CD4-positive, CD25-positive, alpha-beta regulatory T cell (primary cell): ENCODE data around the gene MROH8. TPM values are rescaled to one million over a fixed set of nuclear protein-coding genes. Genes with fewer than 3 reads are reported as not detected.
A peak's percentile ranks its signal among the peaks of the same experiment; 100 is the strongest.

Source experiments
- ATAC-seq, 2 donors: fragments of 150-1000 bp; cut with Tn5 transposase; one replicate each; pipeline ENCODE4 v1.10.0; 2021; ENCODE audit warnings: low read depth in 2 of 2, moderate number of reproducible peaks in 2 of 2, moderate library complexity in 1 of 2
- DNase-seq, 3 donors: peaks; one replicate each; pipeline versions ENCODE4 v3.0.0 to v3.0.0-alpha.2; 2012 to 2022; ENCODE audit warnings: mixed read lengths in 1 of 3
- H3K27ac ChIP-seq: one replicate; pipeline ENCODE4 v1.7.0; 2013; ENCODE audit warnings: mild to moderate bottlenecking, low read length; ENCODE audit not compliant: insufficient read depth, poor library complexity, severe bottlenecking
- H3K27me3 ChIP-seq: one replicate; pipeline ENCODE4 v1.7.0; 2013; ENCODE audit warnings: low read length; ENCODE audit not compliant: control insufficient read depth, insufficient read depth
- H3K36me3 ChIP-seq: one replicate; pipeline ENCODE4 v1.7.0; 2013; ENCODE audit warnings: mild to moderate bottlenecking, low read length, moderate library complexity; ENCODE audit not compliant: control insufficient read depth, insufficient read depth
- H3K4me1 ChIP-seq: 2 replicates; pipeline ENCODE4 v1.7.0; 2013; ENCODE audit warnings: mild to moderate bottlenecking, low read length; ENCODE audit not compliant: insufficient read depth, control insufficient read depth, poor library complexity, severe bottlenecking
- H3K4me3 ChIP-seq: one replicate; pipeline ENCODE4 v1.7.0; 2013; ENCODE audit warnings: low read depth, mild to moderate bottlenecking, low read length, moderate library complexity
- H3K9me3 ChIP-seq, 2 experiments: 1 replicate in 1 of 2; 2 replicates in 1 of 2; pipeline ENCODE4 v1.7.0; 2013; ENCODE audit warnings: low read length in 2 of 2, mild to moderate bottlenecking in 1 of 2, moderate library complexity in 1 of 2; ENCODE audit not compliant: control insufficient read depth in 2 of 2
- H3K27ac Mint-ChIP-seq, 3 donors: one replicate each; pipeline ENCODE4 v1.8.0; 2020 to 2022; ENCODE audit warnings: mild to moderate bottlenecking in 3 of 3, mixed read lengths in 3 of 3, moderate library complexity in 2 of 3
- H3K27me3 Mint-ChIP-seq: one replicate; pipeline ENCODE4 v1.8.0; 2022; ENCODE audit warnings: mild to moderate bottlenecking, mixed read lengths
- H3K36me3 Mint-ChIP-seq: one replicate; pipeline ENCODE4 v1.8.0; 2020; ENCODE audit warnings: mixed read lengths
- H3K4me1 Mint-ChIP-seq, 4 donors: one replicate each; pipeline ENCODE4 v1.8.0; 2020 to 2022; ENCODE audit warnings: mixed read lengths in 4 of 4, mild to moderate bottlenecking in 1 of 4
- H3K4me3 Mint-ChIP-seq, 4 donors: one replicate each; pipeline ENCODE4 v1.8.0; 2020 to 2022; ENCODE audit warnings: mild to moderate bottlenecking in 4 of 4, mixed read lengths in 4 of 4, moderate library complexity in 3 of 4
- H3K9me3 Mint-ChIP-seq, 7 donors: one replicate each; pipeline ENCODE4 v1.8.0; 2020 to 2022; ENCODE audit warnings: mixed read lengths in 7 of 7, mild to moderate bottlenecking in 3 of 7, moderate library complexity in 2 of 7
- polyA plus RNA-seq, 4 donors: library from polyadenylated mRNA; unstranded; fragments of 300-500 nt; fragmentation: Illumina TruSeq; gene quantifications; one replicate each; pipeline ENCODE4 v1.2.3, GENCODE V29; 2021
- total RNA-seq: library from RNA; stranded (reverse); gene quantifications from one replicate; pipeline ENCODE4 v1.2.3, GENCODE V29; 2022

The MROH8 gene
- total and polyA plus RNA-seq, 5 donors from 2014 or later, result 0.73 to 1.4 (median 0.85) TPM; not detected in 1

- no peak overlapping the region for H3K4me3 ChIP-seq
Observed at GRCh38 chr20:37205794-37206193, 26.4 kb upstream of the MROH8 start.

DNA sequence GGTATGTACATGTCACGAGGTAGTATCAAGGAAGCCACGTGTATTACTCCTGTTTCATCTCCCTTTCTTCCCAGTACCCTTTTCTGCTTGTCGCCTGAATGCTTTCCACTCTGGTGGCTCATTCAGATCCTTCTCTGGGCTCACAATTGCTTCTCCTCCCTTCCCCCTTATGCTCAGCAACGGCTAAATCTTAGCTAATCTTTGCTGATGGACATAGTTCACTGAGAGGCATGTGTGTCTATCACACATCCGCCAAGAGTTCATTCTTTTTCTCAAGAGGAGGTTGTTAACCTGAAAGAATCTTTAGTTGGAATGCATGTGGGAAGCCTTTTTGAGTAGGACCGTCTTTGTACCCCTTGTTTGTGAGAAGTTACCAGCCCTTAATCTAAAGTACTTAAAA is 25.8 kb upstream of the MROH8 start:
- H3K4me1 Mint-ChIP-seq, result peaks cover 4 to 13% (median 8%) of the 10 kb centered on the region in 4 donors
- peaks cover 3% of the 10 kb centered on the region for H3K4me1 ChIP-seq
- H3K27me3 ChIP-seq, result no peaks in the 10 kb centered on the region
- H3K36me3 ChIP-seq, result peaks cover 96% of the 10 kb centered on the region
- ATAC-seq, result no peak
- H3K9me3 ChIP-seq, result no peaks in the 10 kb centered on the region
- H3K4me3 Mint-ChIP-seq, result no peak overlapping the region
- H3K27me3 Mint-ChIP-seq, result no peaks in the 10 kb centered on the region
- H3K36me3 Mint-ChIP-seq, result peaks cover 57% of the 10 kb centered on the region
- no peak for DNase-seq
- no peaks in the 10 kb centered on the region for H3K9me3 Mint-ChIP-seq
- no peak overlapping the region for H3K4me3 ChIP-seq
- no peak overlapping the region for H3K27ac ChIP-seq
- no peak overlapping the region for H3K27ac Mint-ChIP-seq

More at GRCh38 chr20:37205794-37206193, 26.4 kb upstream of the MROH8 start:
- peaks cover 96% of the 10 kb centered on the region for H3K36me3 ChIP-seq
- no peak overlapping the region for H3K27ac ChIP-seq
- peaks cover 4 to 13% (median 8%) of the 10 kb centered on the region in 4 donors for H3K4me1 Mint-ChIP-seq
- ATAC-seq (no peak), DNase-seq (no peak)
- H3K36me3 Mint-ChIP-seq, result peaks cover 52% of the 10 kb centered on the region
- peaks cover 3% of the 10 kb centered on the region for H3K4me1 ChIP-seq
- H3K9me3 ChIP-seq, result no peaks in the 10 kb centered on the region
- no peak overlapping the region for H3K4me3 Mint-ChIP-seq
- H3K27ac Mint-ChIP-seq, result peak overlapping the region in 1 of 3 donors; percentile 55
- H3K9me3 Mint-ChIP-seq, result no peaks in the 10 kb centered on the region
- no peaks in the 10 kb centered on the region for H3K27me3 Mint-ChIP-seq
- no peaks in the 10 kb centered on the region for H3K27me3 ChIP-seq

- Histone ChIP-seq H3K27ac (no peak overlapping the region), H3K4me3 (no peak overlapping the region), H3K27me3 (no peaks in the 10 kb centered on the region), H3K36me3 (peaks cover 95% of the 10 kb centered on the region), H3K4me1 (peaks cover 3% of the 10 kb centered on the region), H3K9me3 (no peaks in the 10 kb centered on the region)
- peaks cover 62% of the 10 kb centered on the region for H3K36me3 Mint-ChIP-seq
- H3K9me3 Mint-ChIP-seq, result no peaks in the 10 kb centered on the region
- no peak overlapping the region for H3K4me3 Mint-ChIP-seq
- H3K27ac Mint-ChIP-seq, result no peak overlapping the region
- ATAC-seq (no peak), DNase-seq (no peak)
- H3K27me3 Mint-ChIP-seq, result no peaks in the 10 kb centered on the region
- peaks cover 4 to 13% (median 10%) of the 10 kb centered on the region in 4 donors for H3K4me1 Mint-ChIP-seq
Observed at GRCh38 chr20:37204056-37204455, 24.7 kb upstream of the MROH8 start.

DNA sequence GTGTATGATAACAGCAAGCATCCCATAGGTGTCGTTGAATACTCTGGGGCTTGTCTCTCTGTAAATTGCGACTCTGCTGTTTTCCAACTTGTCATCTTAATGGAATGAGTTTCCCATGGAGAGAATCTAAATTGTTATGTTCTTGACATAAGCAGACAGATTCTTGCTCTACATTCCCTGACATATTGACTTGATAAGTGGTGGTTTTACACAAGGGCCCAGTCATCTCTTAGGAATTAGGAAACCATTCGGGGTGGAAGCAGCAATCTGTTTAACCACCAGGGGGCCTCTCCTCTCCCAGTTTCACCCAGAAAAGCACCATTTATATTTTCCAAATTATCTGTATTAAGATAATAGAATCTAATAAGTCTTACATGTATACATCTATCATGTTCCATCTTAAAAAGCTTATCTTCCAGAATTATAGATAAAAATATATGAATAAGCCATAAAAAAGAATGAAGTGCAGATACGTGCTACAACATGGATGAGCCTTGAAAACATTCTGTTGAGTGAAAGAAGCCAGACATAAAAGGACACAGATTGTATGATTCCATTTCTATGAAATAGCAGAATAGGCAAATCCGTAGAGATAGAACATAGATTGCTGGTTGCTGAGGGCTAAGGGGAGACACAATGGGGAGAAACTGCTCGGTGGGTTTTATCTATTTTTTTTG is 23.1 kb upstream of the MROH8 start:
- Mint-ChIP-seq H3K27ac (no peak overlapping the region), H3K9me3 (no peaks in the 10 kb centered on the region), H3K27me3 (no peaks in the 10 kb centered on the region), H3K4me1 (peaks cover 0 to 13% (median 11%) of the 10 kb centered on the region in 4 donors), H3K36me3 (peaks cover 59% of the 10 kb centered on the region), H3K4me3 (no peak overlapping the region)
- Histone ChIP-seq H3K27me3 (no peaks in the 10 kb centered on the region), H3K36me3 (peaks cover 92% of the 10 kb centered on the region), H3K4me1 (peaks cover 3% of the 10 kb centered on the region), H3K9me3 (no peaks in the 10 kb centered on the region), H3K4me3 (no peak overlapping the region), H3K27ac (no peak overlapping the region)
- DNase-seq, result peak in 2 of 3 donors; percentile 33 to 49
- no peak for ATAC-seq

GRCh38 chr20:37201827-37202162 is 22.4 kb upstream of the MROH8 start:
- no peak overlapping the region for H3K27ac Mint-ChIP-seq
- H3K9me3 Mint-ChIP-seq, result no peaks in the 10 kb centered on the region
- DNase-seq (no peak), ATAC-seq (no peak)
- Histone ChIP-seq H3K27ac (no peak overlapping the region), H3K9me3 (no peaks in the 10 kb centered on the region), H3K4me3 (no peak overlapping the region), H3K27me3 (no peaks in the 10 kb centered on the region), H3K36me3 (peaks cover 86% of the 10 kb centered on the region), H3K4me1 (peaks cover 3% of the 10 kb centered on the region)
- peaks cover 59% of the 10 kb centered on the region for H3K36me3 Mint-ChIP-seq
- no peak overlapping the region for H3K4me3 Mint-ChIP-seq
- H3K4me1 Mint-ChIP-seq, result peaks cover 6 to 16% (median 13%) of the 10 kb centered on the region in 4 donors
- H3K27me3 Mint-ChIP-seq, result no peaks in the 10 kb centered on the region

DNA sequence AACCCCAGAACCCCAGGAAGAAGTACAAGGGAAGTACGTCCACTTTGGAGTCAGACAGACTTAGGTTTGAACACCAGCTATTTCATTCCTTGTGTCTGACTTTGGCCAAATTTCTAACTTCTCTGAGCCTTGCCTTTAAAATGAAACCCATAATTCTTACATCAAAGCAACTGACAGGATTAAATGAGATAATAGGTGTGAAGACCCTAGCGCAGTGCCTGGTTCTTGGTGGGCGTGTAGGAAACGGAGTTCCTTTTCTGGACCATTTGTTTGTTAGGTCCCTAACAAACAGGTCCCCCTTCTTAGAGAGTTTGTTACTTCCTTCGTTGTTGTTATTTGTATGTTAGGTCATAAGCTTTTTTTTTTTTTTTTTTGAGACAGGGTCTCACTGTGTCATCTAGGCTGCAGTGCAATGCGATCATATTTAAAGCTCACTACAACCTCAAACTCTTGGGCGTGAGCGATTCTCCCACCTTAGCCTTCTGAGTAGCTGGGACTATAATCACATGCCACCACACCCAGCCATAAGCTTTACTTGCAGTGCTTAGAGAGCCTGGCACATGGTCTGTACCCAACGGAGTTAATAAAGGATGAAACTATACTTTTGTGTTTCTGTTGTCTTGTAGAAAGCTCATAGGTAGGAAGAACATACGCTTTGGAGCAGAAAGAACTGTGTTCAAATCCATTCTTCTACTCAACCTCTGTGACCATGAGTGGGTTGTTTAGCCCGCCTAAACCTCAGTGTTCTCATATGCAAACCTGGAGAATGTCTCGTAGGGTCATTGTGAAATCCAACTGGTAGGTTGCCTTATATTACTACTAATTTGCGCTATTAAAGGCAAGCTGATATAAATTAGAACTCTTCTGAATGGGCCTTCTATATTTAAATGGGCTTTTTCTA is 21.8 kb upstream of the MROH8 start:
- H3K36me3 ChIP-seq, result peaks cover 85% of the 10 kb centered on the region
- no peak for ATAC-seq

GRCh38 chr20:37200376-37200775 is 21.0 kb upstream of the MROH8 start:
- no peak overlapping the region for H3K4me3 Mint-ChIP-seq
- H3K27ac Mint-ChIP-seq, result peak overlapping the region in 1 of 3 donors; percentile 23
- ATAC-seq (no peak), DNase-seq (no peak)
- peaks cover 16 to 25% (median 18%) of the 10 kb centered on the region in 4 donors for H3K4me1 Mint-ChIP-seq
- H3K36me3 Mint-ChIP-seq, result peaks cover 58% of the 10 kb centered on the region
- H3K27ac ChIP-seq, result no peak overlapping the region
- no peaks in the 10 kb centered on the region for H3K27me3 ChIP-seq
- H3K27me3 Mint-ChIP-seq, result no peaks in the 10 kb centered on the region
- H3K4me3 ChIP-seq, result no peak overlapping the region
- no peaks in the 10 kb centered on the region for H3K9me3 Mint-ChIP-seq
- H3K9me3 ChIP-seq, result no peaks in the 10 kb centered on the region
- peaks cover 77% of the 10 kb centered on the region for H3K36me3 ChIP-seq
- peaks cover 8% of the 10 kb centered on the region for H3K4me1 ChIP-seq

More for the DNA sequence above, 21.8 kb upstream of the MROH8 start:
- Histone ChIP-seq H3K4me3 (no peak overlapping the region), H3K27me3 (no peaks in the 10 kb centered on the region), H3K4me1 (peaks cover 3% of the 10 kb centered on the region), H3K9me3 (no peaks in the 10 kb centered on the region), H3K27ac (no peak overlapping the region)
- DNase-seq, result no peak
- Mint-ChIP-seq H3K27me3 (no peaks in the 10 kb centered on the region), H3K27ac (peak overlapping the region in 1 of 3 donors; percentile 23), H3K4me3 (no peak overlapping the region), H3K4me1 (peaks cover 11 to 21% (median 14%) of the 10 kb centered on the region in 4 donors), H3K36me3 (peaks cover 62% of the 10 kb centered on the region), H3K9me3 (no peaks in the 10 kb centered on the region)
